Measurements from ENCODE around the gene FOXD1.
A peak's percentile ranks its signal among the peaks of the same experiment; 100 is the strongest.

Gene FOXD1

GRCh38 chr5:73440262-73440661 lies 8.3 kb downstream of the FOXD1 start:
- DNase-seq: no peak
- no peak for ATAC-seq

GRCh38 chr5:73438645-73439470 lies 9.7 kb downstream of the FOXD1 start:
- DNase-seq: no peak
- no peak for ATAC-seq

GRCh38 chr5:73437777-73438644 lies 10.6 kb downstream of the FOXD1 start:
- DNase-seq (no peak), ATAC-seq (no peak)

- DNase-seq: no peak
- ATAC-seq: no peak
Observed at GRCh38 chr5:73437101-73437776, 11.3 kb downstream of the FOXD1 start.

- peak; percentile 32 for ATAC-seq
- DNase-seq: no peak
Observed at GRCh38 chr5:73436535-73437100, 12.0 kb downstream of the FOXD1 start.

DNA sequence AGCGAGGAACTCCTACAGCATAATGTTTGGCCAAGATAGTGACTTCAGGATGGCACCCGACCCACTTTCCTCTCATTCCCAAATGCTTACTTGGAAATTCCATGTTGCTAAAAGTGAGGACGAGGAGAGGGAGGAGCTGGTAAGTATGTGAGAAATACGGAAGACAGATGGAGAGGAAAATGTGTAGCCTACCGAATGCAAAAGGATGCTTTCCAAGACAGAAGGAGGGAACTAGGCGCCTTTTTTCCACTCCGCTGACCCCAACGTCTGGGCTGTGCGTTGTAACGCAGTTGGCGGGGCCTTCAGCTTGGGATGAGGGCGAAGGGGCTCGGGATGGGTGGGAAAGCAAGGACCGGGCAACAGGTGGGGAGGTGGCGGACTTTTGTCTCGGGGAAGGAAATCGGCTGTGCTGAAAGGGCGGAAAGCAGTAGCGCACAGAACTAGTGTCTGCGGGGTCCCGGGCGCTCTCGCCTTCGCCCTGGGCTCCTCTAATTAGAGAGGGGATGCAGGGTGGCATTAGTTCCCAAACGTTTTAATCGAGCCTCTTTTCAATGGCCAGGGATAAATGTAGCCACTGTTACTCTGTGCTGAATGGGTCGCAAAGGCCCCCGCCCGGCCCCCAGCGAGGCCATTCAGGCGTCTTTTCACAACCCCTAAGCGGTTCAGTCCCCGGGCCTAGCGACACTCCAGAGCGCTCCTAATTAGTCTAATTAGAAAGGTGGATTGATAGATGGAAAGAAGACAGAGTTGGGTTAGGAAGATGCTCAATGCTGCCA lies 12.6 kb downstream of the FOXD1 start:
- no peak for ATAC-seq

GRCh38 chr5:73434907-73435306 lies 13.7 kb downstream of the FOXD1 start:
- no peak for DNase-seq
- ATAC-seq: no peak

More for the DNA sequence above, 12.6 kb downstream of the FOXD1 start:
- no peak for DNase-seq

DNA sequence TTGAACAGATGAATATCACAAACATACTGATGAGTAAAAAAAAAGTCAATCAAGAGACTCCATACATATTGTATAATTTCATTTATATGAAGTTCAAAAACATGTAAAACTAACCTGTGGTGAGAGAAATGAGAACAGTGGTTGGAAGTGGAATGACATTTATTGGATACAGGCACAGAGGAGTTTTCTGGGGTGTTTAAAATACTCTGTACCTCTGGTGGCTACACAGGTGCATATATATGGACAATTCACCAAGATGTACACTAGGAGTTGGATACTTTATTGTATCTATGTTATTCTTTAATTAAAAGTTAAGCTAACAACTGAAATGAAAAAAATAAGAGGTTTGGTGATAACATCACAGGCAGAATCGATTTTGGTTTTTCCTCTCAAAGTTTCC lies 14.1 kb downstream of the FOXD1 start:
- ATAC-seq: no peak

DNA sequence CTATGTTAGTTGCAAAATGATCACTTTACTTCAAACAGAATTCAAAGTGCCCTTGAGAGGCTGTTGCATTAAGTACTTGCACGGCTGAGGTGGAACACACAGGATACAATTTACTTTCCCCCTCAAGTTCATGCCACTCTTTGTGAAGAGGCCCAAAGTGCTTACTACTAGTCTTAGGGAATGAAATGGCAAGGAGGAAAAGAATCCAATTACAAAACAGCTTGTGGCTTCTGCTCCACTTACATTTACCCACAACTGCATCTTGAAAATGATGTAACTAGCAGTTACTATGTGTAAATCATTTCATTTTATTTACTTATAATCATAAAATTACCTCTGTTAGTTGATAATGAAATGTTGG lies 14.6 kb downstream of the FOXD1 start:
- ATAC-seq (no peak), DNase-seq (no peak)

More for the DNA sequence above, 14.1 kb downstream of the FOXD1 start:
- no peak for DNase-seq

- DNase-seq (no peak), ATAC-seq (no peak)
Observed at GRCh38 chr5:73433272-73433981, 15.2 kb downstream of the FOXD1 start.

DNA sequence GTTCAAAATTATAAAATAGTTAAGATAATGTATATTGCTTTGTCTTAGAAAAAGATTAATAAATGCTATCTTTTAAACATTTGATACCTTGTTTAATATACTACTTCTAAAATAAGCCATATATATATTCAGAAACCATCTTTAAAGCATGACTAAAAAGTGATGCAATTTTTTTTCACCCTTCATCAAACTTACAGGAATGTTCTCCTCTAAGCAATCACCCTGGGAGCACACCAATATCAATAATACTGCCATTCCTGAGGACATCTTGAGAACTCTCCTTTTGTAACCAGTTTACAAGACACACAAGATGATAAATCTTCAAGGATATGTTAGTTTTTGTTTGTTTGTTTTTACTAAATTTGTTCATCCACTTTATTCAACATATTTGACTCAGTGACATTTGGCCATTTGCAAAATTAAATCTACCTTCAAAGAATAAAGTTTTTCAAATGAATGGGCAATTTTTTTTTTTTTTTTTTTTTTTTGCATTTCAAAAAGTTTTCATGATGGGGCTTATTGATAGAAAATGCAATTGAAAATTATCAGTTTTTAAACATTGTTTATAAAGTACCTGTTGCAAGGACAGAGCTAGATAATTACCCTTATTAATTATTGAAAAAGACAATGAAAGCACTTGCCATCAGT lies 17.2 kb downstream of the FOXD1 start:
- DNase-seq: no peak
- no peak for ATAC-seq

- ATAC-seq (no peak), DNase-seq (no peak)
Observed at GRCh38 chr5:73426034-73426433, 22.5 kb downstream of the FOXD1 start.

- no peak for ATAC-seq
- DNase-seq: no peak
Observed at GRCh38 chr5:73424556-73424977, 24.0 kb downstream of the FOXD1 start.

DNA sequence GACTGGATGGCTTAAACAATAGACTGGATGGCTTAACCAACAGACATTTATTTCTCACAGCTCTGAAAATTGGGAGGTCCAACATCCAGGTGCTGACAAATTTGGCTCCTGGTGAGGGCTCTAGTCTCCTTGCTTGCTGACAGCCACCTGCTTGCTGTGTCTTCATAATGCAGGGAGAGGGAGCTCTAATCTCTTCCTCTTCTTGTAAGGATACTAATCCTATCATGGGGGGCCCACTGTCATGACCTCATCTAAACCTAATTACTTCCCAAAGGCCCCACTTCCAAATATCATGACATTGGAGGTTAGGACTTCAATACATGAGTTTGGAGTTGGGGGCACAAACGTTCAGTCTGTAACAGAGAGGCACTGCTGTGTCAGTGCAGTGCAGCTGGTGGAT lies 26.4 kb downstream of the FOXD1 start:
- DNase-seq (no peak), ATAC-seq (no peak)

GRCh38 chr5:73420666-73421065 lies 27.9 kb downstream of the FOXD1 start:
- DNase-seq: no peak

GRCh38 chr5:73419465-73420390 lies 28.8 kb downstream of the FOXD1 start:
- ATAC-seq: peak; percentile 32
- no peak for DNase-seq

More at GRCh38 chr5:73420666-73421065, 27.9 kb downstream of the FOXD1 start:
- no peak for ATAC-seq

DNA sequence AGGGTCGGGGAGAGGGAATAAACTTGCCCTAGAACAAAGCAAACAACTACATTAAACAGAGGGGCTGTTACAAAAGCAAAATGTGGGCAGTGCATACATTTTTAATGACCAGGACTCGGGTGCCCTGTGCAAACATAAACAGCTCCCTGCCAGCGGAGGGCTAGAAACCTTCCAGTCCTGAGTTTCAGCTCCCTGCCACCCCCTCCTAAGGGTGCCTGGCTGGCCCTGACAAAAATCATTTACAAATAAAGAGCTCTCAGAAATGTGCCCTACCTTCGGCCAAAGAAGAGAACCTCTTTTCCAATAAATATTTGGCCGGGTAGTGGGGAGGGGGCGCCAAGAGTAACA lies 29.5 kb downstream of the FOXD1 start:
- no peak for ATAC-seq
- DNase-seq: no peak

- DNase-seq: no peak
- ATAC-seq: no peak
Observed at GRCh38 chr5:73418244-73418691, 30.3 kb downstream of the FOXD1 start.

All from stimulated activated naive CD8-positive, alpha-beta T cell treated with anti-CD3 and anti-CD28 coated beads, Interleukin-15, Interleukin-2, amounts not matched to agents 100 U/mL and 50 U/mL, for 24 hours (primary cell).